ENCODE results near the gene AUTS2.

The AUTS2 gene

GRCh38 chr7:69801729-69802682, 203.7 kb downstream of the AUTS2 start:
- H3K9me3 ChIP-seq (ENCODE audit: control insufficient read depth in 1 of 2, low read length in 2 of 2) = no peaks in the 10 kb centered on the region
- H3K4me1 ChIP-seq (ENCODE audit: control insufficient read depth in 1 of 2, insufficient read depth in 2 of 2, low read length in 2 of 2) = peaks cover 0 to 10% of the 10 kb centered on the region in 2 donors
- no peaks in the 10 kb centered on the region for H3K27me3 ChIP-seq (ENCODE audit: low read depth, low read length)
- no peak overlapping the region for H3K4me3 ChIP-seq (ENCODE audit: low read depth in 1 of 2, low read length in 2 of 2)
- H3K36me3 ChIP-seq (ENCODE audit: control insufficient read depth in 1 of 2, insufficient read depth in 2 of 2, low read length in 2 of 2) = no peaks in the 10 kb centered on the region
- no peak overlapping the region for H3K27ac ChIP-seq (ENCODE audit: low read length)

- no peaks in the 10 kb centered on the region for H3K9me3 ChIP-seq (ENCODE audit: control insufficient read depth in 1 of 2, low read length in 2 of 2)
- H3K27ac ChIP-seq (ENCODE audit: low read length) = no peak overlapping the region
- H3K27me3 ChIP-seq (ENCODE audit: low read depth, low read length) = no peaks in the 10 kb centered on the region
- H3K4me1 ChIP-seq (ENCODE audit: control insufficient read depth in 1 of 2, insufficient read depth in 2 of 2, low read length in 2 of 2) = peaks cover 0 to 10% of the 10 kb centered on the region in 2 donors
- H3K36me3 ChIP-seq (ENCODE audit: control insufficient read depth in 1 of 2, insufficient read depth in 2 of 2, low read length in 2 of 2) = no peaks in the 10 kb centered on the region
- no peak overlapping the region for H3K4me3 ChIP-seq (ENCODE audit: low read depth in 1 of 2, low read length in 2 of 2)
Measured at GRCh38 chr7:69803699-69804516, 205.6 kb downstream of the AUTS2 start.

- H3K27ac ChIP-seq (ENCODE audit: low read length) = no peak overlapping the region
Measured at GRCh38 chr7:69804962-69805361, 206.7 kb downstream of the AUTS2 start.

DNA sequence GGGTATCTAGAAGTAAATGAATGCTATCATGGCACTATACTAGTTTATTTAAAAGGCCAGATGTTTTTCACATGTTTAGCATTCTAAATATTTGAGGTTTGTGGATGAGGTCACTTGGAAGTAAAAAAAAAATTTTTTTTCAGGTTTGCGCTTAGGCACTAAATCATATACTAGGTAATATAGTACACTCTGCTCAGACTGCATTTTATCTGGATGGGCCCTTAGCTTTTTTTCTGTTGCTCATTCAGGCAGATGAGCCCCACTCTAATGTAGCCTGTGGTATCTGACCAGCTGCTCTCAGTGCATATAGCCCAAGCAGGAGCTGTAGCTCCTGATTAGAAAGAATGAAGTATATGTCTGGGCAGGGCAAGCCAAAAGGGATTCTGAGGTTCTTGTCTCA, 210.1 kb downstream of the AUTS2 start:
- no peaks in the 10 kb centered on the region for H3K27me3 ChIP-seq (ENCODE audit: low read depth, low read length)
- no peaks in the 10 kb centered on the region for H3K9me3 ChIP-seq (ENCODE audit: control insufficient read depth in 1 of 2, low read length in 2 of 2)
- H3K36me3 ChIP-seq (ENCODE audit: control insufficient read depth in 1 of 2, insufficient read depth in 2 of 2, low read length in 2 of 2) = no peaks in the 10 kb centered on the region
- H3K27ac ChIP-seq (ENCODE audit: low read length) = no peak overlapping the region
- H3K4me3 ChIP-seq (ENCODE audit: low read depth in 1 of 2, low read length in 2 of 2) = no peak overlapping the region
- H3K4me1 ChIP-seq (ENCODE audit: control insufficient read depth in 1 of 2, insufficient read depth in 2 of 2, low read length in 2 of 2) = peaks cover 0 to 7% of the 10 kb centered on the region in 2 donors

More at GRCh38 chr7:69804962-69805361, 206.7 kb downstream of the AUTS2 start:
- Histone ChIP-seq H3K4me1 (ENCODE audit: control insufficient read depth in 1 of 2, insufficient read depth in 2 of 2, low read length in 2 of 2) (peaks cover 0 to 10% of the 10 kb centered on the region in 2 donors), H3K36me3 (ENCODE audit: control insufficient read depth in 1 of 2, insufficient read depth in 2 of 2, low read length in 2 of 2) (no peaks in the 10 kb centered on the region), H3K9me3 (ENCODE audit: control insufficient read depth in 1 of 2, low read length in 2 of 2) (no peaks in the 10 kb centered on the region), H3K27me3 (ENCODE audit: low read depth, low read length) (no peaks in the 10 kb centered on the region), H3K4me3 (ENCODE audit: low read depth in 1 of 2, low read length in 2 of 2) (no peak overlapping the region)

DNA sequence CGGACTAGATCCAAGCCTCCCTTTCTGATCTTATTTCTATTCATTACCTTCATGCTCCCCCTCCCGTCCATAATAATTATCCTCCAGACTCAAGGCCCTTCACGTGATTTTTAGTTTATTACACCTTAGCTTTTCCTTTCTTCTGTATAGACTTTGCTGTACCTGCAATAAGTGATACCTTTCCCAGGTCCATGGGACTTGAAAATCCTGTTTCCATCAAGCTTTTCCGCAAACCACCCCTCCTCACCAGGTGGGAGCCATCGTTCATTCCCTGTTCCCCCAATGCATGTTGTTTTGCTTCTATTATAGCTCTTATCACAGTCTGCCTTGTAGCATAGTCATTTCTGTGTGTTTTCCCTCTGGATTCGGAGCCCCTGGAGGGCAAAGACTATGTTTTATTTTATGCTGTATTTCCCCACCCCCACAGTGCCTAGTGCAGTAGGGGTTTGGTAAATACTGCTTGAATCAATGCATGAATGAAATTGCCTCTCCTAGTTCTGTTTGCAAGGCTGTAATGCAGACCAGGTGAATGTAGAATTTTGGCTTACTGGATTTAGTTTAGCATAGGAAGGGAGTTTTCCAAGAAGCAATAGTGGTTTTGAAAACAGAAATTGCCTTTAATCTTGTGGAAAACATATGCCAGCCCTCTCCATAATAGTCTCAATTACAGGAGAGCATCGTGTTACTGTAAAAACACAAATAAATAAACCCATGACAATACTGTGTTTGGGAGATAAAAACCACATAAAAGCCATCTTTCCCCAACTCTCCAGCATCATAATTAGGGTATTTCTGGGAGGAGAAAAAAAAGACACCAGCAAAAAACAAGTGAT, 213.4 kb downstream of the AUTS2 start:
- Histone ChIP-seq H3K36me3 (ENCODE audit: control insufficient read depth in 1 of 2, insufficient read depth in 2 of 2, low read length in 2 of 2) (no peaks in the 10 kb centered on the region), H3K27ac (ENCODE audit: low read length) (no peak overlapping the region), H3K4me3 (ENCODE audit: low read depth in 1 of 2, low read length in 2 of 2) (no peak overlapping the region), H3K27me3 (ENCODE audit: low read depth, low read length) (no peaks in the 10 kb centered on the region), H3K4me1 (ENCODE audit: control insufficient read depth in 1 of 2, insufficient read depth in 2 of 2, low read length in 2 of 2) (peaks cover 0 to 25% of the 10 kb centered on the region in 2 donors), H3K9me3 (ENCODE audit: control insufficient read depth in 1 of 2, low read length in 2 of 2) (no peaks in the 10 kb centered on the region)

- Histone ChIP-seq H3K4me1 (ENCODE audit: control insufficient read depth in 1 of 2, insufficient read depth in 2 of 2, low read length in 2 of 2) (peaks cover 0 to 34% of the 10 kb centered on the region in 2 donors), H3K9me3 (ENCODE audit: control insufficient read depth in 1 of 2, low read length in 2 of 2) (no peaks in the 10 kb centered on the region), H3K27me3 (ENCODE audit: low read depth, low read length) (no peaks in the 10 kb centered on the region), H3K36me3 (ENCODE audit: control insufficient read depth in 1 of 2, insufficient read depth in 2 of 2, low read length in 2 of 2) (no peaks in the 10 kb centered on the region), H3K27ac (ENCODE audit: low read length) (no peak overlapping the region), H3K4me3 (ENCODE audit: low read depth in 1 of 2, low read length in 2 of 2) (no peak overlapping the region)
Measured at GRCh38 chr7:69812756-69813155, 214.5 kb downstream of the AUTS2 start.

DNA sequence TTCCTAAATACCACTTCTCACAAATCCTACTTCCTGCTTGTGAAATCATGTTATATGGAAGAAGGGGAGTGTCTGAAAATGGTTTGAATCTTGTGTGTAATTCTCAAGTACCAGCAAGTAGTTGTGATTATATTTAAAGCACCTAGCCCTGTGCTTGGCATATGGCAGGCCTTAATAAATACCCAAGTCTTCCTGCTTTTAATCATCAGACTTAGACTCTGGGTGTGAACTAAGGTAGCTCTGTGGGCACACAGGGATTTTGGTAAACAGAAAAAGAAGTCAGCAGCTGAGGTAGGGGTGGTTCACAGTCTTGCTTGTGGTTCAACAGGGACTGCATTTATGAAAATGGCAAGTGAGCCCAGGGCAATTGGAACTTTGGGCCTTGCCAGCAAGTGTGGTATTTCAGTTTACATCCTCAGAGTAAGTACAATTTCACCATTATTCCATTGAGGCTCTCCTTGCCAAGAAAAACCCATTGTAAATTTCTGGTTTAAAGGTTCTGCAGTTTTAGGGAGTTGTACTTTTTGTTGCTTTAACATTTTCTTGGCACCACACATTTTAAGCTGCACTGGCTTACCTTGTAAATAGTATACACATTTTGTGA, 215.5 kb downstream of the AUTS2 start:
- Histone ChIP-seq H3K9me3 (ENCODE audit: control insufficient read depth in 1 of 2, low read length in 2 of 2) (no peaks in the 10 kb centered on the region), H3K27me3 (ENCODE audit: low read depth, low read length) (no peaks in the 10 kb centered on the region), H3K4me1 (ENCODE audit: control insufficient read depth in 1 of 2, insufficient read depth in 2 of 2, low read length in 2 of 2) (peaks cover 0 to 39% of the 10 kb centered on the region in 2 donors), H3K4me3 (ENCODE audit: low read depth in 1 of 2, low read length in 2 of 2) (no peak overlapping the region), H3K27ac (ENCODE audit: low read length) (no peak overlapping the region), H3K36me3 (ENCODE audit: control insufficient read depth in 1 of 2, insufficient read depth in 2 of 2, low read length in 2 of 2) (no peaks in the 10 kb centered on the region)

DNA sequence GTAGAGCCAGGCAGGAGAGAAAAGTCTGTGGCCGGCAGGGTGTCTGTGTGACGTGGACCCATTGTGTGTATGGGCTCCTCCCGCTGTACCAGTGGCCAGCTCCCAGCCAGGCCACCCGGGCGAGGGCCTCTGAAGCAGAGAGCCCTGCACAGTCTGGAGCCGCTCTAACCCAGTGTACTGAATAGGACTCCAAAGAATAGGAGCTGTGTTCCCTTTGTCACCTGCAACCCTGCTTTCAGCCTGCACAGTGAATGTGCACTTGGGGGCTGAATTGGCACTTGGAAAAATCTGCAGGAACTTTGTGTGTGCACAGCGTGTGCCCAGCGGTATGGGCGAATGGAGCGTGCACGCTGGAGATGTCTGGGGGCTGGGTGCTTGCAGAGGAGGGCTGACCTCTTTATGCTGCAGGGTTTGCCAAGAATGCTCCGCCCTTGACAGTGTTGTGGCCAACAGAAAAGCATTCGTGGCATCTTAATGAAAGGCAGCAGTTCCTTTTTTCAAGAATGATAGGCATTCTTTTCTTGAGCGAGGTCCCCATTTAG, 216.2 kb downstream of the AUTS2 start:
- Histone ChIP-seq H3K4me1 (ENCODE audit: control insufficient read depth in 1 of 2, insufficient read depth in 2 of 2, low read length in 2 of 2) (peaks cover 0 to 45% of the 10 kb centered on the region in 2 donors), H3K36me3 (ENCODE audit: control insufficient read depth in 1 of 2, insufficient read depth in 2 of 2, low read length in 2 of 2) (no peaks in the 10 kb centered on the region), H3K4me3 (ENCODE audit: low read depth in 1 of 2, low read length in 2 of 2) (no peak overlapping the region), H3K9me3 (ENCODE audit: control insufficient read depth in 1 of 2, low read length in 2 of 2) (no peaks in the 10 kb centered on the region), H3K27ac (ENCODE audit: low read length) (no peak overlapping the region), H3K27me3 (ENCODE audit: low read depth, low read length) (no peaks in the 10 kb centered on the region)

DNA sequence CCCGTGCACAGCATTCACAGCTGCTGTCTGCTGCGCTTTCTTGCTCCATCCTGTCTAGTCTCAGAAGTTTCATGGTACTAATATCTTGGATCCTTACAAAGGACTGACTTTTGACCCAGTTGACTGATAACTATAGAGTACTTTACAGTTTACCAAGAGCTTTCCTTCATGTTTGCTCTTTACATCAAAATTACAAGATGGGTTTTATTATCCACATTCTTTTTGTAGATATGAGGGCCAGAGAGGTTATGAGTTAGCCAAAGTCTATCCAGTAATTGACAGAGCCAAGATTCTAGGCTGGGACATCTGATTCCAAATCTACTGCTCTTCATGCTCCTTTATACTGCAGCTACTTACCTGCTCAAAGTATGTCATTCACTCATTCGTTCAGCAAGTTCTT, 218.2 kb downstream of the AUTS2 start:
- H3K4me1 ChIP-seq (ENCODE audit: control insufficient read depth in 1 of 2, insufficient read depth in 2 of 2, low read length in 2 of 2) = peaks cover 0 to 45% of the 10 kb centered on the region in 2 donors
- H3K27me3 ChIP-seq (ENCODE audit: low read depth, low read length) = no peaks in the 10 kb centered on the region
- H3K4me3 ChIP-seq (ENCODE audit: low read depth in 1 of 2, low read length in 2 of 2) = no peak overlapping the region
- H3K27ac ChIP-seq (ENCODE audit: low read length) = no peak overlapping the region
- H3K36me3 ChIP-seq (ENCODE audit: control insufficient read depth in 1 of 2, insufficient read depth in 2 of 2, low read length in 2 of 2) = no peaks in the 10 kb centered on the region
- no peaks in the 10 kb centered on the region for H3K9me3 ChIP-seq (ENCODE audit: control insufficient read depth in 1 of 2, low read length in 2 of 2)

DNA sequence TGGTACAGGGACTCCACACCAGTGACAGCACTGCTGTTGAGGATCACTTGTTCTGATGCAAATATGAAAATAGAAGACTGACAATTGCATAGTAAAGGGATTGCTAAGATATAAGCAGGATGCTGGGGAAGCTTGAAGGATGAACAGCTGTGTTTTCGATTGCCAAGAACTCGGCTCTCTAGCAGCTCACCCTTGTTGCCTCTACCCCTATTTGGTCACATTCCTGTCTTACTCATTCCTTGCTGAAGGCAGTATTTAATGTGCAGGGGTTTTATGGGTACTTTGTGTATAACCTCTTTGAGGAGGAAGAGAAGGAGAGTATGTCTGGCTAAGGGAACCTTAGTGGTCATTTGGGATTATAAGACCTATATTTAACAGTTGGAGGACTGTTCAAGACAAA, 218.8 kb downstream of the AUTS2 start:
- Histone ChIP-seq H3K9me3 (ENCODE audit: control insufficient read depth in 1 of 2, low read length in 2 of 2) (no peaks in the 10 kb centered on the region), H3K27ac (ENCODE audit: low read length) (no peak overlapping the region), H3K36me3 (ENCODE audit: control insufficient read depth in 1 of 2, insufficient read depth in 2 of 2, low read length in 2 of 2) (no peaks in the 10 kb centered on the region), H3K4me1 (ENCODE audit: control insufficient read depth in 1 of 2, insufficient read depth in 2 of 2, low read length in 2 of 2) (peaks cover 0 to 45% of the 10 kb centered on the region in 2 donors), H3K4me3 (ENCODE audit: low read depth in 1 of 2, low read length in 2 of 2) (no peak overlapping the region), H3K27me3 (ENCODE audit: low read depth, low read length) (no peaks in the 10 kb centered on the region)

Measured in muscle layer of duodenum (tissue), 2 donors.